Urinary bladder (tissue), 4 donors: ENCODE data around the gene CAMKV. TPM values are rescaled to one million over a fixed set of nuclear protein-coding genes. Genes with fewer than 3 reads are reported as not detected.

Experiments used
- DNase-seq: peaks from one replicate; pipeline ENCODE4 v3.0.0-alpha.2; 2015; ENCODE audit errors: extremely low spot score
- H3K27ac ChIP-seq: one replicate; pipeline ENCODE4 v1.5.1; 2013; ENCODE audit warnings: low read depth, mild to moderate bottlenecking, moderate library complexity
- H3K36me3 ChIP-seq: one replicate; pipeline ENCODE4 v1.6.1; 2013; ENCODE audit warnings: mild to moderate bottlenecking, moderate library complexity; ENCODE audit not compliant: insufficient read depth
- H3K4me1 ChIP-seq: one replicate; pipeline ENCODE4 v1.6.1; 2013; ENCODE audit warnings: mild to moderate bottlenecking, moderate library complexity; ENCODE audit not compliant: insufficient read depth
- H3K4me3 ChIP-seq: one replicate; pipeline ENCODE4 v1.5.1; 2013; ENCODE audit warnings: low read depth, low read length
- WGBS: extraction: QIAGEN DNeasy Blood & Tissue Kit; methylation state at CpG from one replicate; pipeline ENCODE4 v1.1.7; 2013; 5-methylcytosine and 5-hydroxymethylcytosine counted together
- polyA plus RNA-seq: library from polyadenylated mRNA; stranded (reverse); fragments of 200-250 nt; gene quantifications from one replicate; pipeline ENCODE4 v1.2.3, GENCODE V29; 2013
- total RNA-seq: library from RNA; depleted of rRNA; stranded (reverse); fragments of >200 nt; gene quantifications from one replicate; pipeline ENCODE4 v1.2.3, GENCODE V29; 2014
- donor health status: healthy with polysubstance abuse.
- donor health status: healthy.

CAMKV gene
- total and polyA plus RNA-seq, 2 donors, result 0.37 TPM; not detected in 1

DNA sequence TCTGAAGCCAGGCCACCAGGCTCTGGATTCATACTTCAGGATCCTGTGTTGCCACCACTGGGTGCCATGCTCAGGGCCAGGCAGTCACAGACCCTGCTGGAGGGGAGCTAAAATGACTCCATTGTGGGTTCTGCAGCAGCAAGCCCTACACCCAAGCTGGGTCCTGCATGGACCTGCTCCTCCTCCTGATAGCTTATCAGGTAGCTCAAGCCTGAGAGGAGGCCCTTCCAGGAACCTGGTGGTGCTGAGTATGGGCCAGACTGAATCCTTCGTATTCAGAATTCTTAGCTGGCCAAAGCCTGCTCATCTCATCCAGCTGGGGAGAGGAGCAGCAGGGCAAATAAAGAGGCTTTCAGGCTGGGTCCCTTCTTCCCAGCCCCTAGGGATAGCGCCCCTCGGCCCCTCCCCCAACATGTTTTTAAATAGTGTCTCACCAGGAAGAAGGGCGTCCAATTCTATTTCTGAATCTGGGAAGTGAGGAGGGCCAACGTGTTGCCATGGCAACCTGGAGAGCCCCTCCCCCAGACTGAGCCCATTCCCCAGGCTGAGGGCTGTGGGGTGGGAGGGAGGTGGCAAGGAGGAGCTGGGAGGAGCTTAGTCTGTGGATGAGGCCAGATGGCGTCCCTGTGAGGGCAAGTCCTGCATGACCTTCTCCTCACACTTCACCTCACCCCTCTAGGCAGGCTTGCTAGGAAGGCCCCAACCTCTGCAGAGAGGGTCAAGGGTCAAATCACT lies 11.0 kb upstream of the CAMKV start:
- H3K4me3 ChIP-seq, result no peak overlapping the region
- no peaks in the 10 kb centered on the region for H3K4me1 ChIP-seq
- H3K36me3 ChIP-seq, result no peaks in the 10 kb centered on the region
- no peak for DNase-seq
- 33% methylated on average over 6 of the region's 6 CpGs for WGBS
- no peak overlapping the region for H3K27ac ChIP-seq

DNA sequence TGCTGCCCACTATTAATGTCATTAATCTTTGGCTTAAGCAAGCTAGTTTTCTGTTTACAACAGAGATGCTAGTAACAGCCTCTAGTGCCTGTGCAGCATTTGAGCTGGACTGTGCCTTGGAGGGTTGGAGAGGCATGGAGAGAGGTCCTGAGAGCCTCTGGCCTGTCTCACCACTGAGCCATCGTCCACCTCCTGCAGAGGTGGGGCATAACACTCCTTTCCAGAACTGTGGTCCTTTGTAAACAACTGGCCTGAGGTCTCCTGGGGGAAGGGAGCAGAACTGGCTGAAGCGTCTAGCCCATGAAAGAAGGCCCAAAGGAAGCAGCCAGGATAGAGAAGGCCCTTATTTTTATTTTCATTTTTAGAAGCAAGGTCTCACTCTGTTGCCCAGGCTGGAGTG lies 10.0 kb upstream of the CAMKV start:
- Histone ChIP-seq H3K4me1 (no peaks in the 10 kb centered on the region), H3K36me3 (no peaks in the 10 kb centered on the region), H3K4me3 (no peak overlapping the region), H3K27ac (no peak overlapping the region)
- 39% methylated on average over 2 of the region's 2 CpGs for WGBS
- DNase-seq, result no peak

DNA sequence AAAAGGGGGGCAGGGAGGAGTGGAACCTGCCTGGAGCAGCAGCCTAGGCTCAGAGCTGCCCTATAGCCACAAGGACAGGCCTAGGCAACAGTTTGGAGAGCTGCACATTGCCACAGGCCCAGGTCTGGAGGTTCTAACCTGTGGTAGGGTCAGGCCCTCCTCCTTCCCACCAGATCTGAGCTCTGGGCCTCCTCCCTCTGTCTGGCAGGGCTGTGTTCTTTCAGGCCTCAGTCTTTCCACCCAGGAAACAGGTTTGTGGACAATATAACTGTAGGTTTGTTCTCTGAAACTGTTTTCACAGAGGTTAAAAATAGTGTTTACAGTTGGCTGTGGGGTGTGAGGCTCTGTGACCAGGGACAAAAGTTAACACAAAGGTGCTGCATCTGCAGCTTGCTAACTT lies 9.0 kb upstream of the CAMKV start:
- Histone ChIP-seq H3K4me3 (no peak overlapping the region), H3K36me3 (no peaks in the 10 kb centered on the region), H3K4me1 (no peaks in the 10 kb centered on the region), H3K27ac (no peak overlapping the region)
- no peak for DNase-seq

DNA sequence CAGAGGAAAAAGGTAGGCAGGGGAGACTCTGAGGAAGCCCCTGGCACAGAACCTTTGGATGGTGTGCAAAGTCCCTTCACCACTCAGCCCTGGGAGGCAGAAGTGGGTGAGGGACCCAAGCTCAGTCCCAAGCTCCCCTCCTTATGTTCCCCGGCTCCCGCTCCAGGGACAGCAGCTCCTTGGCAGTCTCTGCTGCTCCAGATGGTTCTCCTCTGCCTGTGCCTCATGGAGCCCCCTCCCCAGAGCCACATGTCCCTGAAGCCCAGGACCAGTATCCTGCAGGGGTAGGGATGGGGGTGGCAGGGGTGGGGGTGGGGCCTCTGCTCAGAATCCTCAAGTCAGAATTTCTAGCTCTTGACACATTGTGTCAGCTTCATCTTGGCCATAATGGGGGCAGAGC lies 8.0 kb upstream of the CAMKV start:
- Histone ChIP-seq H3K4me3 (no peak overlapping the region), H3K36me3 (no peaks in the 10 kb centered on the region), H3K4me1 (no peaks in the 10 kb centered on the region), H3K27ac (no peak overlapping the region)
- DNase-seq, result no peak
- WGBS, result 43% methylated on average over 2 of the region's 2 CpGs

DNA sequence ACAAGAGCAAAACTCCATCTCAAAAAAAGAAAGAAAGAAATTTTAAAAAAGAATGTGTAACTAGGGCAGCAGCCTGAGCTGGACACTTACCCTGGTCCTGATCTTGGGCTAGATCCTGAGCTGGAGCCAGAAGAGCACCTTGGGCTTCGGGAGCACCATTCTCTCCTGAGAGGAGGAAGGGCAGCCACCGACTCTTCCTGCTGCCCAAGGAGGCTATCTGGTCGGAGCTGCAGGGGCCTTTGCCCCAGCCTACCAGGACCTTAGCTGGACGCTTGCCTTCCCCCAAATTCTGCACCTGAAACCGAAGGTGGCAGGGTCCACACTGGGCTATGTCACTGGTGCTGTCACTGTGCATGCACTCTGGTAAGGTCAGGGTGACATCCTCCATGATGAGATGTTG lies 6.9 kb upstream of the CAMKV start:
- DNase-seq, result no peak
- no peak overlapping the region for H3K4me3 ChIP-seq
- 77% methylated on average over 5 of the region's 5 CpGs for whole genome bisulfite sequencing
- no peaks in the 10 kb centered on the region for H3K4me1 ChIP-seq
- no peaks in the 10 kb centered on the region for H3K36me3 ChIP-seq
- no peak overlapping the region for H3K27ac ChIP-seq

DNA sequence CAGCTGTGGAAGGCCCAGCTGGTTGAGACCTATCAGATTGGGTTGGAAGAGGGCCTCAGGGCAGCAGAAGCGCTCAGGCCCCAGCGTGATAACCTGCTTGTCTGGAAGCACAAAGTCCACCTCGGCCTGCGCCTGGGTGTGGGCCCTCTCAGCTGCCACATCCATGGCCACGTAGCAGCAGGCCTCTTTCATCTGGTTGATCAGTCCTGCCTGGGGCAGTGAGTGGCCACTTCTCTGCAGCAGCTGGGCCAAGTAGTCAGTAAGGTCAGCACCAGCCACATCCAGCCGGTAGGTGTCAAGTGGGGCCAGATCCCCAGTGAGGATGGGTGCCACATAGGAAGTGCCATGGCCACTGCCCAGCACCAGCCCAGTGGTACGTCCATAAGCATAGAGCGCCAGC lies 3.9 kb upstream of the CAMKV start:
- DNase-seq, result no peak
- 86% methylated on average over 8 of the region's 8 CpGs for WGBS
- no peaks in the 10 kb centered on the region for H3K36me3 ChIP-seq
- no peak overlapping the region for H3K27ac ChIP-seq
- H3K4me3 ChIP-seq, result no peak overlapping the region
- no peaks in the 10 kb centered on the region for H3K4me1 ChIP-seq

DNA sequence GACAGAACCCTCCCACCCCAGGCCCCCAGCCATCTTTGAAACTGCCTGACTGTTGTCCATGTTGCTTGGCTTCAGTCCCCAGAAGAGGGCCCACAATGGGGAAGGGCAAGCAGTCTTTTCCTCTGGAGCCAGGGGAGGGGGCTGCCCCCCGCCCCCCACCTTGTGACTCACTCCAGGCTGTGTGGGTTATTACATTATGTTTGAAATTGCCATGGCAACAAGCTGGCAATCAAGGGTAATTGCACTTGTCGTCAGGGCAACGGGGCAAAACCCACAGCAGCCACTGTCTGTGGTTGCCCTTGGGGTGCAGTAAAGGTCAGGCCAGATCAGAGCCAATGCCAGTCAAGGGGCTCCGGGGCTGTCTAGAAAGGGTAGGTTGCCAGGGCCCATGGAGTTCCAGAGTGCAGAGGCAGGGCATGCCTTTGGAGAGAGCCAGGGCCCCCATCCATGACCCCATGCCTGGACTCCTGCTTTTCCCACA lies 3.1 kb upstream of the CAMKV start:
- 46% methylated on average over 4 of the region's 4 CpGs for WGBS
- no peak overlapping the region for H3K27ac ChIP-seq
- H3K4me1 ChIP-seq, result no peaks in the 10 kb centered on the region
- no peaks in the 10 kb centered on the region for H3K36me3 ChIP-seq
- no peak overlapping the region for H3K4me3 ChIP-seq
- DNase-seq, result no peak

DNA sequence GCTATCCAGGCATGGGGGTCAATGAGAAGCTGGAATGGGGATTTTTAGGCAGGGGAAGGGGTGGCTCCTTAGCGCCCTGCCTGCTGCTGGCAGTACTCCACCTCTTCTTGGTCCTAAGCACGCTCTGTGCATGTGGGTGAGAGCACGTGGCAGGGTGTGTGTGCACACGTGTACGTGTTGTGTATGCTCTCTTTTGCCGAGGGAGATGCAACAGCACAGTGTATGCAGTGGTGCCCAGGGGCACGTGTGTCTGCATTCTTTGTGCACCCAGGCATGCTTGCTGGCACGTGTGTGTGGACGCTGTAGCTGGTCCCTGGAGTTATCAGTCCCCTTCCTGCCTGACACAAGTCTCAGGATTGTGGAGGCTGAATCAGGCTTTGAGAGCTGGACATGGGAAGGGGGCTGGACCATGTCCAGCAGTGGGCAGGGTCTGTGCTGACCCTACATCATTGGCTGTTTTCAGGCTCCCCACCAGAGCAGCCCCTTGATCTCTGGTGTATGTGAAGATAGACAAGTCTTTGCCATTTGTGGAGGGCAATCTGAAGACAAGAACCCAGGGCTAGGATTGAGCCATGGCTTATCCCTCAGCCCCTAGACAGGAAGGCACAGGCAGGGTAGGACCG lies 1.9 kb upstream of the CAMKV start:
- H3K4me3 ChIP-seq, result no peak overlapping the region
- no peaks in the 10 kb centered on the region for H3K4me1 ChIP-seq
- H3K36me3 ChIP-seq, result no peaks in the 10 kb centered on the region
- no peak for DNase-seq
- WGBS, result 68% methylated on average over 10 of the region's 10 CpGs
- no peak overlapping the region for H3K27ac ChIP-seq

DNA sequence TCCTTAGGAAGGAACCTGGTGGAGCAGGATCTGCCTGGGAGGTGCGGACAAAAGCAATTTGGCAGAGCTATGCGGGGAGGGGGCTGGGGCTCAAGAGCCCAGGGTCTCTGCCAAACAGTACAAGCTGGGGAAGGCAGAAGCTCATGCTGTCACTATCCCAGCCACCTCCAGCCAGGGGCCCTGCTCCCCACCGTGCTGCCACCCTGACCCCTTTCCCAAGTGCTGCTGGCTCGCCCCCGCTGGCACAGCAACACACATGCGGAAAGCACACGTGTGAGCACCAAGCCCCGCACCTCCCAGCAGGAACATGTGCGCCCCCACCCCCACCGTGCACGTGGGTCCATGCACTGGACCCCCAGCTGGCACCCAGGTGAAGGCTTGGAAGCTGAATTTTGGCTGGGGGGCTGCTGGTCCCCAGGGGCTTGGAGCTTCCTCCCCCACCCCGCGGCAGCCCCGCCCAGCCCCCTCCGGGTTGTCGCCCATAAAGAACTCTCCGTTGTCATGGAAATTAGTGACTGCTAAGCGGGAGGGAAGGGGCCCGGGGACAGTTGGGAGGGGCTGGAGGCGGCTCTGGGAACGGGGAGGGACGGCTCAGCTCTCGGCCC lies 742 bp downstream of the CAMKV start:
- Histone ChIP-seq H3K4me1 (no peaks in the 10 kb centered on the region), H3K27ac (no peak overlapping the region), H3K4me3 (peak overlapping the region; percentile 25), H3K36me3 (no peaks in the 10 kb centered on the region)
- WGBS, result 2% methylated on average over 23 of the region's 23 CpGs
- DNase-seq, result no peak

DNA sequence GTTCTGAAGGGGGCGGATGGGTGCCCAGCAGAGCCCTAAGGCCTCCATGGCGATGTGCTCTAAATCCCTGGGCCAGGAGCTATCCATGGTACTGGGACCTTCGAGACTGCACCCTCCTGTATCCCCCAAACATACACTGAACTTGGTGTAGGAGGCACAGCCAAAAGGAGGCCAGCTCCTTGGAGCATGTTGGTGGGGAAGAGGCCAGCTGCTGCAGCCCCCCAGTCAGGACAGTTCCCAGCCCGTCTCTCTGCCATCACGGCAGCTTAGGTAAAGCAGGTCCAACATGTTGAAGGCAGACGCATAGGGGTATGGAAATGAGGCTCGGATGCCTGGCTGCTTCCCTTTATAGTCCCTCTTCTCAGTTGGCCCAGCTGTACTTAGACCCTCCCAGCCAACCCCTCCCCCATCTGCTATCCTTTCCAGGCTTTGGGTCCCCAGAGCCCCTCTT lies 1.8 kb downstream of the CAMKV start:
- Histone ChIP-seq H3K27ac (no peak overlapping the region), H3K36me3 (no peaks in the 10 kb centered on the region), H3K4me3 (no peak overlapping the region), H3K4me1 (no peaks in the 10 kb centered on the region)
- DNase-seq, result no peak
- WGBS, result 10% methylated on average over 7 of the region's 7 CpGs

DNA sequence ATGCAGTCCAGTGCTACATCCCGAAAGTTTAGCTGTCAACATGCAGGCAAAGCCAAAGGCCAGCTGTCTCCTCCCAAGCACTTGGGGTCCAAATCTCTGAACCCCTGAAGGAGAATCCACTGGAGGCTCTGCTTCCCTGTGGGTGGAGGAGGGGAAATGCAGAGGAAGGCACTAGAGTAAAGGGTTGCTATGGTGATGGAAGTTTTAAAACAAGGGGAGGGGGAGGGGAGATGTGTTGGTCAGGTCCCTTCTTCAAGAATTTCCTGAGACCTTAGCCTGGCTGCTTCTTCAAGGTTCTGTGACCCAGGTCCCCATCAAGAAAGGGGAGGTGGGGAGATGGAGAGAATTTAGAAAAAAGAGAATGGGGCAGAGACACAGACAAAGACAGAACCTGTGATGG lies 2.3 kb downstream of the CAMKV start:
- Histone ChIP-seq H3K36me3 (no peaks in the 10 kb centered on the region), H3K4me1 (no peaks in the 10 kb centered on the region), H3K4me3 (no peak overlapping the region), H3K27ac (no peak overlapping the region)
- WGBS, result 87% methylated on average over 1 of the region's 1 CpG
- no peak for DNase-seq

DNA sequence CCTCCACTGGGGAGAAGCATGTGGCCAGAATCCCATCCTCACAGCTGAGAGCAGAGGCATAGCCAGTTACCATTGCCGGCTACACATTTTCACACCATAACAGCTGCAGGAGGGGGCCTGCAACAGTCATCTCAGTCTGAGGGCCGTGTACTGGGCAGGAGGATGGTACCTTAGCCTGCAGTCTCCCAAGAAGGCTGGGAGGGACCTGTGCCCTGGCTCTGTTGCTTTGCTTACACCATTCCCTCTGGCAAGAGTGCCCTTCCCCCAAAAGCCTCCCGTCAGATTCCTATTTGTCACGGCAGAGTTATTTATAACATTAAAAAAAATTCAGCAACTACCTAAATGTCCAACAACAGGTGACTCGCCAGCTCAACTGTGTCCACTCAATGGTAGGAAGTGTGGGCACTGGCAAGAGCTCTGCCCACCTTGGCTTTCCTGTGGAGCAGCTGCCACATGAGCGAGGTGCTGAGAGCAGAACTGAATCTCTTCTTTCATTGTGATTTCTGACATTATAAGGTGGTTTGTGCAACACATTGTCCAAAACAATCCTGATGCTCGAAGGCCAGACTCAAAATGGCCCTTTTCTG lies 4.4 kb downstream of the CAMKV start:
- no peak for DNase-seq
- H3K27ac ChIP-seq, result no peak overlapping the region
- no peaks in the 10 kb centered on the region for H3K36me3 ChIP-seq
- 53% methylated on average over 7 of the region's 7 CpGs for WGBS
- no peaks in the 10 kb centered on the region for H3K4me1 ChIP-seq
- no peak overlapping the region for H3K4me3 ChIP-seq

DNA sequence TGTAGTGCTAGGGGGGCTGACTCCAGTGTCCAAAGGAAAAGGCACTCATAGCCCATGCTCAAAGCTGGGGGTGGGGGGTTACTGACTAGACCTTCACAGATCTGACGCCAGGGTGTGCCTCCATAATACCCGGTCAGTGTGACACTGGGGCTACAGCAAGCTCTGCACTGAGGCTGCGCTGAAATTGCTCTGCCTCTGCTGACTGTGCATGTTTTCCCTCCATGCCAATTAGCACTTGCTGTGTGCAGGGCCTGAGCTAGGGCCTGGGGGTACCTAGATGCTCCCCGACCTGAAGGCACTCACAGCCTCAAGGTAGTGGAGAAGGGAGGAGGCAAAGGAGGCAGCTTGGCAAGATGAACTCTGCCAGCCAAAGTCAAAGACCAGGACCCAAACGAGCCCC lies 5.2 kb downstream of the CAMKV start:
- H3K27ac ChIP-seq, result no peak overlapping the region
- no peak for DNase-seq
- no peaks in the 10 kb centered on the region for H3K36me3 ChIP-seq
- H3K4me1 ChIP-seq, result no peaks in the 10 kb centered on the region
- no peak overlapping the region for H3K4me3 ChIP-seq
- 61% methylated on average over 5 of the region's 5 CpGs for WGBS
